GM12878 (cell line): ENCODE data around the gene MICALL1. TPM values are rescaled to one million over a fixed set of nuclear protein-coding genes. Genes with fewer than 3 reads are reported as not detected.
A peak's percentile ranks its signal among the peaks of the same experiment; 100 is the strongest.

Experiments
- BHLHE40 ChIP-seq, 2 experiments: fragments of 450-650 bp in 1 of 2; IDR thresholded peaks; 2 replicates each; pipeline ENCODE4 v1.6.1; 2011 to 2017; ENCODE audit warnings: low read depth in 2 of 2, borderline replicate concordance in 1 of 2, improper control_type of control experiment in 1 of 2, low read length in 1 of 2, mild to moderate bottlenecking in 1 of 2
- BRCA1 ChIP-seq: IDR thresholded peaks from 2 replicates; pipeline ENCODE4 v1.6.1; 2011; ENCODE audit warnings: low read depth, low read length, improper control_type of control experiment
- CREM ChIP-seq: IDR thresholded peaks from 2 replicates; pipeline ENCODE4 v1.6.1; 2014; ENCODE audit warnings: antibody characterized with exemption, low read depth
- CTCF ChIP-seq, 3 experiments: IDR thresholded peaks in 2 of 3; conservative IDR thresholded peaks in 1 of 3; 2 replicates each; pipeline ENCODE4 v1.5.1; 2011; ENCODE audit warnings: low read depth in 3 of 3, low read length in 3 of 3, mild to moderate bottlenecking in 3 of 3, control low read depth in 2 of 3, moderate library complexity in 2 of 3, inconsistent platforms in 1 of 3, mixed read lengths in 1 of 3; ENCODE audit not compliant: control insufficient read depth in 2 of 3, insufficient read depth in 1 of 3; ENCODE audit errors: extremely low read depth in 1 of 3
- ELK1 ChIP-seq: IDR thresholded peaks from 2 replicates; pipeline ENCODE4 v1.6.1; 2012; ENCODE audit warnings: low read depth, low read length, improper control_type of control experiment
- EP300 ChIP-seq, 2 experiments: fragments of 150-350 bp in 1 of 2; IDR thresholded peaks; 2 replicates each; pipeline ENCODE4 v1.6.1; 2011 to 2012; ENCODE audit warnings: low read depth in 2 of 2, low read length in 2 of 2, borderline replicate concordance in 1 of 2, improper control_type of control experiment in 1 of 2, inconsistent platforms in 1 of 2; ENCODE audit not compliant: control insufficient read depth in 1 of 2
- ESRRA ChIP-seq: IDR thresholded peaks from 2 replicates; pipeline ENCODE4 v1.6.1; 2012; ENCODE audit warnings: mild to moderate bottlenecking, low read length, improper control_type of control experiment
- FOS ChIP-seq: IDR thresholded peaks from 3 replicates; pipeline ENCODE4 v1.6.1; 2011; ENCODE audit warnings: borderline replicate concordance; ENCODE audit not compliant: insufficient read length; ENCODE audit errors: extremely low read depth
- HDAC2 ChIP-seq: fragments of 200-600 bp; sonication (generic); IDR thresholded peaks from 2 replicates; pipeline ENCODE4 v1.6.1; 2017
- NFYA ChIP-seq: IDR thresholded peaks from 2 replicates; pipeline ENCODE4 v1.6.1; 2011; ENCODE audit warnings: low read depth, mild to moderate bottlenecking, low read length, improper control_type of control experiment, borderline replicate concordance
- PKNOX1 ChIP-seq: fragments of 450-650 bp; IDR thresholded peaks from 2 replicates; pipeline ENCODE4 v1.6.1; 2016; ENCODE audit warnings: mild to moderate bottlenecking
- POLR2AphosphoS2 ChIP-seq: IDR thresholded peaks from 2 replicates; pipeline ENCODE4 v1.6.1; 2011; ENCODE audit warnings: low read depth, mild to moderate bottlenecking, low read length, improper control_type of control experiment, moderate library complexity
- REST ChIP-seq: IDR thresholded peaks from 2 replicates; pipeline ENCODE4 v1.6.1; 2012; ENCODE audit warnings: mild to moderate bottlenecking, low read depth, low read length
- USF1 ChIP-seq: IDR thresholded peaks from 2 replicates; pipeline ENCODE4 v1.6.1; 2011; ENCODE audit warnings: borderline replicate concordance, low read depth, mild to moderate bottlenecking, moderate library complexity, mixed read lengths, low read length; ENCODE audit not compliant: insufficient read depth; ENCODE audit errors: extremely low read length
- WRNIP1 ChIP-seq: IDR thresholded peaks from 2 replicates; pipeline ENCODE4 v1.6.1; 2011; ENCODE audit warnings: low read depth, low read length, improper control_type of control experiment, borderline replicate concordance
- ZBTB40 ChIP-seq: fragments of 450-650 bp; IDR thresholded peaks from 2 replicates; pipeline ENCODE4 v1.6.1; 2016; ENCODE audit warnings: mild to moderate bottlenecking, moderate library complexity, borderline replicate concordance
- polyA plus RNA-seq, 11 experiments: library from polyadenylated mRNA; depleted of rRNA in 4 of 11; unstranded in 6 of 11; stranded (reverse) in 5 of 11; fragments of >200 nt; fragmentation: Nextera tagmentation in 4 of 11; fragmentation: Illumina TruSeq in 1 of 11; extraction: Ambion mirVana in 4 of 11; extraction: Trizol in 1 of 11; gene quantifications; 1 replicate in 1 of 11; 2 replicates in 10 of 11; pipeline versions ENCODE4 v1.2.1 to v1.2.3, GENCODE V29; 2011 to 2016; ENCODE audit warnings: inconsistent platforms in 2 of 11, missing spikeins in 2 of 11, low read depth in 1 of 11
- total RNA-seq, 4 experiments: library from RNA; depleted of rRNA in 3 of 4; stranded (reverse); fragments of >200 nt in 3 of 4; fragmentation: Illumina TruSeq in 1 of 4; extraction: Trizol in 1 of 4; gene quantifications; 2 replicates each; pipeline versions ENCODE4 v1.2.1 to v1.2.3, GENCODE V29; 2013 to 2021

Gene MICALL1
- total and polyA plus RNA-seq, 10 of the 15 experiments (the other 5 are each of a cell fraction or from before 2014, with no cell fraction given): 0.72 to 30.7 (median 7.8) TPM

GRCh38 chr22:37896181-37896592 is 9.9 kb upstream of the MICALL1 start (continued):
- peak; percentile 53; the same call in 1 of the 2 replicates for TF ChIP-seq ELK1
- TF ChIP-seq WRNIP1: no peak
- no peak for TF ChIP-seq REST
- no peak for TF ChIP-seq EP300 (IDR thresholded peaks at IDR 0.05; ENCODE audit: borderline replicate concordance in 1 of 2, control insufficient read depth in 1 of 2, low read depth in 2 of 2, low read length in 2 of 2)
- no peak for TF ChIP-seq CTCF (IDR thresholded peaks at IDR 0.05 in 2 of 3, conservative IDR thresholded peaks at IDR 0.05 in 1 of 3; ENCODE audit: control insufficient read depth in 2 of 3, extremely low read depth in 1 of 3, insufficient read depth in 1 of 3, low read depth in 3 of 3, low read length in 3 of 3)
- peak; percentile 36; the same call in 1 of the 2 replicates for TF ChIP-seq POLR2AphosphoS2
- no peak for TF ChIP-seq FOS
- TF ChIP-seq BHLHE40 (IDR thresholded peaks at IDR 0.05; ENCODE audit: borderline replicate concordance in 1 of 2, low read depth in 2 of 2, low read length in 1 of 2): no peak; a peak in 1 of 4 replicates
- no peak for TF ChIP-seq USF1
- no peak for TF ChIP-seq ESRRA
- TF ChIP-seq ZBTB40: peak; percentile 62; the same call in 1 of the 2 replicates
- no peak for TF ChIP-seq HDAC2
- TF ChIP-seq CREM: no peak
- no peak for TF ChIP-seq BRCA1
- TF ChIP-seq NFYA: no peak
- peak; percentile 83 for TF ChIP-seq PKNOX1
